HepG2 (cell line): ENCODE results near the gene TOE1. TPM values are rescaled to one million over a fixed set of nuclear protein-coding genes. Genes with fewer than 3 reads are reported as not detected.

Source experiments
- AKAP8 ChIP-seq: sonication (generic); formaldehyde crosslinking; IDR thresholded peaks from 2 replicates; pipeline ENCODE4 v1.5.1; 2020; ENCODE audit warnings: mild to moderate bottlenecking, missing genetic modification reagents
- DPF2 ChIP-seq: sonication (generic); formaldehyde crosslinking; IDR thresholded peaks from 2 replicates; pipeline ENCODE4 v1.4.0; 2020; ENCODE audit warnings: mild to moderate bottlenecking, low read depth, missing genetic modification reagents, borderline replicate concordance
- ELF1 ChIP-seq: sonication (generic); formaldehyde crosslinking; IDR thresholded peaks from 2 replicates; pipeline ENCODE4 v1.4.0; 2020; ENCODE audit warnings: missing genetic modification reagents
- FOXK1 ChIP-seq: sonication (generic); formaldehyde crosslinking; IDR thresholded peaks from 2 replicates; pipeline ENCODE4 v1.4.0; 2020; ENCODE audit warnings: low read depth, missing genetic modification reagents, borderline replicate concordance
- ISL2 ChIP-seq: sonication (generic); formaldehyde crosslinking; IDR thresholded peaks from 2 replicates; pipeline ENCODE4 v1.5.0; 2020; ENCODE audit warnings: missing genetic modification reagents
- KLF11 ChIP-seq: IDR thresholded peaks from 2 replicates; pipeline ENCODE4 v1.6.1; 2016; ENCODE audit warnings: missing compliant biosample characterization
- KLF9 ChIP-seq: IDR thresholded peaks from 2 replicates; pipeline ENCODE4 v1.6.1; 2016; ENCODE audit warnings: low read depth
- MED8 ChIP-seq: sonication (generic); formaldehyde crosslinking; IDR thresholded peaks from 2 replicates; pipeline ENCODE4 v1.8.1; 2023; ENCODE audit warnings: mild to moderate bottlenecking, missing genetic modification reagents; ENCODE audit not compliant: insufficient replicate concordance
- MTF1 ChIP-seq: sonication (generic); formaldehyde crosslinking; IDR thresholded peaks from 2 replicates; pipeline ENCODE4 v1.5.0; 2020; ENCODE audit warnings: missing genetic modification reagents
- POLR2AphosphoS5 ChIP-seq: IDR thresholded peaks from 2 replicates; pipeline ENCODE4 v1.6.1; 2012; ENCODE audit warnings: low read depth, low read length
- SP5 ChIP-seq: IDR thresholded peaks from 2 replicates; pipeline ENCODE4 v1.6.1; 2016; ENCODE audit warnings: low read depth, borderline replicate concordance
- TARDBP ChIP-seq: sonication (generic); formaldehyde crosslinking; IDR thresholded peaks from 2 replicates; pipeline ENCODE4 v1.8.0; 2022; ENCODE audit warnings: mild to moderate bottlenecking, missing genetic modification reagents
- U2AF1 ChIP-seq: fragments of 200-400 bp; formaldehyde crosslinking; optimal IDR thresholded peaks from 2 replicates; pipeline ENCODE3; 2017; ENCODE audit warnings: mild to moderate bottlenecking, low read depth, low read length
- ZKSCAN5 ChIP-seq: sonication (generic); formaldehyde crosslinking; IDR thresholded peaks from 2 replicates; pipeline ENCODE4 v1.5.1; 2020; ENCODE audit warnings: mild to moderate bottlenecking, missing genetic modification reagents
- ZNF124 ChIP-seq: sonication (generic); formaldehyde crosslinking; IDR thresholded peaks from 2 replicates; pipeline ENCODE4 v1.4.0; 2020; ENCODE audit warnings: missing genetic modification reagents
- ZNF616 ChIP-seq: sonication (generic); formaldehyde crosslinking; IDR thresholded peaks from 2 replicates; pipeline ENCODE4 v1.5.0; 2020; ENCODE audit warnings: low read depth, mild to moderate bottlenecking, missing genetic modification reagents
- ZNF747 ChIP-seq: sonication (generic); formaldehyde crosslinking; IDR thresholded peaks from 2 replicates; pipeline ENCODE4 v1.8.1; 2023; ENCODE audit warnings: missing genetic modification reagents, mild to moderate bottlenecking, borderline replicate concordance
- ZNF781 ChIP-seq: sonication (generic); formaldehyde crosslinking; IDR thresholded peaks from 2 replicates; pipeline ENCODE4 v1.5.1; 2020; ENCODE audit warnings: borderline replicate concordance, mild to moderate bottlenecking, missing genetic modification reagents; ENCODE audit errors: not compliant biosample characterization
- ZZZ3 ChIP-seq: sonication (generic); formaldehyde crosslinking; IDR thresholded peaks from 2 replicates; pipeline ENCODE4 v1.4.0; 2020; ENCODE audit warnings: missing genetic modification reagents, mild to moderate bottlenecking, borderline replicate concordance
- polyA plus RNA-seq, 8 experiments: library from polyadenylated mRNA; depleted of rRNA in 3 of 8; stranded (reverse) in 7 of 8; unstranded in 1 of 8; fragments of >200 nt; fragmentation: Illumina TruSeq in 4 of 8; extraction: Trizol in 4 of 8; gene quantifications; 2 replicates each; pipeline versions ENCODE4 v1.2.1 to v1.2.3, GENCODE V29; 2011 to 2016; ENCODE audit warnings: low read depth in 4 of 8, missing spikeins in 1 of 8, mixed read lengths in 1 of 8; ENCODE audit not compliant: insufficient read depth in 1 of 8
- total RNA-seq, 5 experiments: library from RNA; depleted of rRNA; stranded (reverse); fragments of >200 nt; fragmentation: Illumina TruSeq; extraction: Trizol; gene quantifications; 2 replicates each; pipeline ENCODE4 v1.2.3, GENCODE V29; 2016; ENCODE audit warnings: low read depth in 1 of 5
- TF ChIP-seq, protein P1 (sequence below): sonication (generic); formaldehyde crosslinking; IDR thresholded peaks from 2 replicates; pipeline ENCODE4; 2020; ENCODE audit warnings: missing genetic modification reagents, mild to moderate bottlenecking, borderline replicate concordance
- TF ChIP-seq, protein P2 (sequence below): sonication (generic); formaldehyde crosslinking; IDR thresholded peaks from 2 replicates; pipeline ENCODE4 v1.4.0; 2020; ENCODE audit warnings: missing genetic modification reagents, borderline replicate concordance
- TF ChIP-seq, protein P3 (sequence below): IDR thresholded peaks from 2 replicates; pipeline ENCODE4 v1.6.1; 2016; ENCODE audit warnings: low read depth, control low read depth

Gene TOE1
- total and polyA plus RNA-seq, 2 of the 13 experiments (the other 11 are each of a cell fraction or from before 2014, with no cell fraction given) = 14.1 to 19.0 TPM

- no peak for TF ChIP-seq U2AF1
- TF ChIP-seq FOXK1 (CRISPR knock-in tag) = peak; percentile 69; the same call in 1 of the 2 replicates
- TF ChIP-seq POLR2AphosphoS5 = peak; percentile 60; the same call in 1 of the 2 replicates
- TF ChIP-seq ZNF747 (CRISPR knock-in tag) = no peak; the same call in 1 of the 2 replicates
- TF ChIP-seq ISL2 (CRISPR knock-in tag) = peak; percentile 33
- TF ChIP-seq ZKSCAN5 (CRISPR knock-in tag) = no peak
- TF ChIP-seq ELF1 (CRISPR knock-in tag) = peak; percentile 75
- no peak for TF ChIP-seq AKAP8 (CRISPR knock-in tag)
- no peak for TF ChIP-seq KLF9
- no peak for TF ChIP-seq MTF1 (CRISPR knock-in tag)
- no peak for TF ChIP-seq ZNF616 (CRISPR knock-in tag)
- peak; percentile 83 for TF ChIP-seq TARDBP (CRISPR knock-in tag)
- TF ChIP-seq, protein P1, sequence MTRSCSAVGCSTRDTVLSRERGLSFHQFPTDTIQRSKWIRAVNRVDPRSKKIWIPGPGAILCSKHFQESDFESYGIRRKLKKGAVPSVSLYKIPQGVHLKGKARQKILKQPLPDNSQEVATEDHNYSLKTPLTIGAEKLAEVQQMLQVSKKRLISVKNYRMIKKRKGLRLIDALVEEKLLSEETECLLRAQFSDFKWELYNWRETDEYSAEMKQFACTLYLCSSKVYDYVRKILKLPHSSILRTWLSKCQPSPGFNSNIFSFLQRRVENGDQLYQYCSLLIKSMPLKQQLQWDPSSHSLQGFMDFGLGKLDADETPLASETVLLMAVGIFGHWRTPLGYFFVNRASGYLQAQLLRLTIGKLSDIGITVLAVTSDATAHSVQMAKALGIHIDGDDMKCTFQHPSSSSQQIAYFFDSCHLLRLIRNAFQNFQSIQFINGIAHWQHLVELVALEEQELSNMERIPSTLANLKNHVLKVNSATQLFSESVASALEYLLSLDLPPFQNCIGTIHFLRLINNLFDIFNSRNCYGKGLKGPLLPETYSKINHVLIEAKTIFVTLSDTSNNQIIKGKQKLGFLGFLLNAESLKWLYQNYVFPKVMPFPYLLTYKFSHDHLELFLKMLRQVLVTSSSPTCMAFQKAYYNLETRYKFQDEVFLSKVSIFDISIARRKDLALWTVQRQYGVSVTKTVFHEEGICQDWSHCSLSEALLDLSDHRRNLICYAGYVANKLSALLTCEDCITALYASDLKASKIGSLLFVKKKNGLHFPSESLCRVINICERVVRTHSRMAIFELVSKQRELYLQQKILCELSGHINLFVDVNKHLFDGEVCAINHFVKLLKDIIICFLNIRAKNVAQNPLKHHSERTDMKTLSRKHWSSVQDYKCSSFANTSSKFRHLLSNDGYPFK (CRISPR knock-in tag) = no peak; the same call in 1 of the 2 replicates
- TF ChIP-seq KLF11 (CRISPR knock-in tag) = peak; percentile 64; the same call in 1 of the 2 replicates
- peak; percentile 55 for TF ChIP-seq SP5 (CRISPR knock-in tag)
- TF ChIP-seq, protein P2, sequence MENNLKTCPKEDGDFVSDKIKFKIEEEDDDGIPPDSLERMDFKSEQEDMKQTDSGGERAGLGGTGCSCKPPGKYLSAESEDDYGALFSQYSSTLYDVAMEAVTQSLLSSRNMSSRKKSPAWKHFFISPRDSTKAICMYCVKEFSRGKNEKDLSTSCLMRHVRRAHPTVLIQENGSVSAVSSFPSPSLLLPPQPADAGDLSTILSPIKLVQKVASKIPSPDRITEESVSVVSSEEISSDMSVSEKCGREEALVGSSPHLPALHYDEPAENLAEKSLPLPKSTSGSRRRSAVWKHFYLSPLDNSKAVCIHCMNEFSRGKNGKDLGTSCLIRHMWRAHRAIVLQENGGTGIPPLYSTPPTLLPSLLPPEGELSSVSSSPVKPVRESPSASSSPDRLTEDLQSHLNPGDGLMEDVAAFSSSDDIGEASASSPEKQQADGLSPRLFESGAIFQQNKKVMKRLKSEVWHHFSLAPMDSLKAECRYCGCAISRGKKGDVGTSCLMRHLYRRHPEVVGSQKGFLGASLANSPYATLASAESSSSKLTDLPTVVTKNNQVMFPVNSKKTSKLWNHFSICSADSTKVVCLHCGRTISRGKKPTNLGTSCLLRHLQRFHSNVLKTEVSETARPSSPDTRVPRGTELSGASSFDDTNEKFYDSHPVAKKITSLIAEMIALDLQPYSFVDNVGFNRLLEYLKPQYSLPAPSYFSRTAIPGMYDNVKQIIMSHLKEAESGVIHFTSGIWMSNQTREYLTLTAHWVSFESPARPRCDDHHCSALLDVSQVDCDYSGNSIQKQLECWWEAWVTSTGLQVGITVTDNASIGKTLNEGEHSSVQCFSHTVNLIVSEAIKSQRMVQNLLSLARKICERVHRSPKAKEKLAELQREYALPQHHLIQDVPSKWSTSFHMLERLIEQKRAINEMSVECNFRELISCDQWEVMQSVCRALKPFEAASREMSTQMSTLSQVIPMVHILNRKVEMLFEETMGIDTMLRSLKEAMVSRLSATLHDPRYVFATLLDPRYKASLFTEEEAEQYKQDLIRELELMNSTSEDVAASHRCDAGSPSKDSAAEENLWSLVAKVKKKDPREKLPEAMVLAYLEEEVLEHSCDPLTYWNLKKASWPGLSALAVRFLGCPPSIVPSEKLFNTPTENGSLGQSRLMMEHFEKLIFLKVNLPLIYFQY (CRISPR knock-in tag) = peak; percentile 28; the same call in 1 of the 2 replicates
- TF ChIP-seq, protein P3, sequence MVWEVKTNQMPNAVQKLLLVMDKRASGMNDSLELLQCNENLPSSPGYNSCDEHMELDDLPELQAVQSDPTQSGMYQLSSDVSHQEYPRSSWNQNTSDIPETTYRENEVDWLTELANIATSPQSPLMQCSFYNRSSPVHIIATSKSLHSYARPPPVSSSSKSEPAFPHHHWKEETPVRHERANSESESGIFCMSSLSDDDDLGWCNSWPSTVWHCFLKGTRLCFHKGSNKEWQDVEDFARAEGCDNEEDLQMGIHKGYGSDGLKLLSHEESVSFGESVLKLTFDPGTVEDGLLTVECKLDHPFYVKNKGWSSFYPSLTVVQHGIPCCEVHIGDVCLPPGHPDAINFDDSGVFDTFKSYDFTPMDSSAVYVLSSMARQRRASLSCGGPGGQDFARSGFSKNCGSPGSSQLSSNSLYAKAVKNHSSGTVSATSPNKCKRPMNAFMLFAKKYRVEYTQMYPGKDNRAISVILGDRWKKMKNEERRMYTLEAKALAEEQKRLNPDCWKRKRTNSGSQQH = peak; percentile 89
- TF ChIP-seq DPF2 = no peak
- TF ChIP-seq ZNF781 (CRISPR knock-in tag) = peak; percentile 37
- no peak for TF ChIP-seq MED8 (CRISPR knock-in tag)
- 0 out of 2 replicates have a peak, but pooled peaks have one; percentile 18 for TF ChIP-seq ZZZ3 (CRISPR knock-in tag)
- no peak for TF ChIP-seq ZNF124 (CRISPR knock-in tag)
These were observed 36.3 kb upstream of the TOE1 start (continued) for GRCh38 chr1:45303520-45304310.
